Left colon (tissue), 2 donors: ENCODE data around the gene TRIM61. TPM values are rescaled to one million over a fixed set of nuclear protein-coding genes. Genes with fewer than 3 reads are reported as not detected.
"Not testable (repeated sequence)": the region's sequence is repeated elsewhere in the genome, so short reads cannot be mapped to it uniquely, and the experiment has no call there.

Source experiments
- ATAC-seq: fragments of 200-7000 bp; cut with Tn5 transposase; one replicate; pipeline ENCODE4 v1.9.1; 2020; ENCODE audit warnings: mild to moderate bottlenecking, moderate library complexity
- DNase-seq, 2 donors: peaks; one replicate each; pipeline ENCODE4 v3.0.0-alpha.2; 2020
- intact Hi-C, 2 donors: fragments of 100-400 bp; cut with DNase I in 1 of 2; cut with micrococcal nuclease in 1 of 2; formaldehyde crosslinking; loops; one replicate each; pipeline versions ENCODE4 v1.11.2 to v1.14.0; 2022; cut with DNase I, micrococcal nuclease
- total RNA-seq, 2 donors: library from RNA; stranded (reverse); fragmentation: NEBNext Ultra II Directional; extraction: Animal tissue kit (Norgen Biotek cat#: 25700); gene quantifications; one replicate each; pipeline ENCODE4 v1.2.1, GENCODE V29; 2021
- donor health status: DM: no; HTN: no; CAD: no.
- donor health status: DM: yes; HTN: yes; CAD: no.

Gene TRIM61
- total RNA-seq, 2 donors from 2014 or later = 0.20 TPM; not detected in 1

- DNase-seq, intact Hi-C loops, ATAC-seq: not testable (repeated sequence)
These were observed 5.5 kb downstream of the TRIM61 start for GRCh38 chr4:164971929-164972328.

GRCh38 chr4:164959896-164960295 lies 17.6 kb downstream of the TRIM61 start:
- DNase-seq (no peak), ATAC-seq (no peak)
- intact Hi-C loops = no loop called here

DNA sequence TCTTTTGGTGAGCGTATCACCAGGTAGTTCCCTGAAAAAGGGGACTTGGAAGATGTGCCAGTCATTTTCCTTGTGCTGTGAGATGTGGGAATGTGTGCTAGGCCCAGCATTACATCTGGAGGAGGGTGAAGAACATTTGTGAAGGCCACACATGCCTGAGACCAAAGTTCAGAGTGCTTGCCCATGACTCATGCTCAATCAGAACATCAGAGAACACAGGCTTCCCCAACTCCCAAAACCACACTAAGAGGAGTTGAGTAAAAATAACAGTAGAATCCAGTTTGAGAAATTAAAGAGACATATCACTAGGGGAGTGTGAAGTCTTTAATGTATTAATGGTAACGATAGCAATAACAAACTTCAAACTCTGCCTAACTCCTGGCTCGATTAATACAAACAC lies 18.0 kb downstream of the TRIM61 start:
- intact Hi-C loops, ATAC-seq, DNase-seq: not testable (repeated sequence)

DNA sequence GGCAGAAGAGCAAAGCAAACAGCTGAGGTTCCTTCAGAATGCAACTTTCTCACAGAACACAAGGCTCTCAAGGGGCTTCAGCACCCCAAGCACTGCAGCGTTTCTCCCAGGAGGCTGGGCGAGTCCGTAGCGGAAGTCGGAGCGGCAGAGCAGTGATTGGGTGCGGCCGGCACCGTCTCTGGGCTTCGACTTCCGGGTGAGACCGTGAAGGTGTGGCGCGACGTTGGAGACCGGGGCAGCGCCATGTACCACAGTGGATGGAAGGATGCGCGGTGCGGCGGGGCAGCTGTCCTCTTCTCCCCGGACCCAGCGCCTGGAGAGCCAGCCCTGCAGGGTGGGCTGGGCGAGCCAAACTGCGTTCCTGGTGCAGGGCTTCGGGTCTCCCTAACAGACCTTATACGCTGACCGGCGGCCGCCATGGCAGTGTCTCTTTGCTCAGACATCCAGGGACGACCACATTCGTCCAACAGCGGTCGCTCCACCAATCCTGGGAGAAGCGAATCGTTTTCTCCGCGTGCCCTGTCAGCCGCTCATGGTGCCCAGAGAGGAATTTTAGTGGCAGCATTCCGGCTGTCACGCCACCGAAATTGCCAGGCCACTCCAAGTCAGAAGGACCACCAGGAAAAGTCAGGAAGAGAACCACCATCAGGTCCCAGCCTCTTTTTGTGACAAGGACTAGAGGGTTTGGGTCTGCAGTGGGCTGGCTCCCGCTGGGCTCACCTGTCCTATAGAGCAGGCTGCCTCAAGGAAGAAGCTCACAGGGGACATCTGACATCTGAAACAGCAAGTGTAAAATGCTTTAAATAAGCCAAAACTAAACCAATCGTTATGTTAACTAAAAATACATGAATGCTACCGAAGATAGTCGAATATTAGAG lies 20.5 kb downstream of the TRIM61 start:
- DNase-seq (peak; percentile 83 to 91), ATAC-seq (peak; percentile 100)
- intact Hi-C loops = no loop called here

GRCh38 chr4:164955107-164955805 lies 22.2 kb downstream of the TRIM61 start:
- no peak for ATAC-seq
- intact Hi-C loops = no loop called here
- no peak for DNase-seq

- DNase-seq = no peak
- no peak for ATAC-seq
- intact Hi-C loops = no loop called here
These were observed 24.9 kb downstream of the TRIM61 start for GRCh38 chr4:164952551-164952950.

GRCh38 chr4:164949448-164950143 lies 27.9 kb downstream of the TRIM61 start:
- DNase-seq (no peak), ATAC-seq (no peak)
- intact Hi-C loops = no loop called here

- ATAC-seq = no peak
- DNase-seq = no peak
- intact Hi-C loops = no loop called here
These were observed 28.5 kb downstream of the TRIM61 start for GRCh38 chr4:164948975-164949374.

DNA sequence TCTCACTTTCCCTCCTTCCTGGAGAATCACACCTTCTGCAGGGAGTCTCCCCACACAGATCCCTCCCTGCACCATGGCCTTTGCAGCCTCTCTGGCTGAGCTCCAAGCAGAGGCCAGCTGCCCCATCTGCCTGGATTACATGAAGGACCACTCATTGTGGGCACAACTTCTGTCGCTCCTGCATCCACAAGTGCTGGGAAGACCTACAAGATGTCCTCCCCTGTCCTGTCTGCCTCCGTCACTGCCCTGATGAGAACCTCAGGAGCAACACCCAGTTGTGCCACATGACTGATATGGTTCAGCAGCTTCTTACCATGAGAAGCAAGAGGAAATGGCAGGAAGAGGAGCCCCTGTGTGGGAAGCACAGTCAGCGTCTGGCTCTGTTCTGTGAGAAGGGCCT lies 29.5 kb downstream of the TRIM61 start:
- ATAC-seq, DNase-seq, intact Hi-C loops: not testable (repeated sequence)

DNA sequence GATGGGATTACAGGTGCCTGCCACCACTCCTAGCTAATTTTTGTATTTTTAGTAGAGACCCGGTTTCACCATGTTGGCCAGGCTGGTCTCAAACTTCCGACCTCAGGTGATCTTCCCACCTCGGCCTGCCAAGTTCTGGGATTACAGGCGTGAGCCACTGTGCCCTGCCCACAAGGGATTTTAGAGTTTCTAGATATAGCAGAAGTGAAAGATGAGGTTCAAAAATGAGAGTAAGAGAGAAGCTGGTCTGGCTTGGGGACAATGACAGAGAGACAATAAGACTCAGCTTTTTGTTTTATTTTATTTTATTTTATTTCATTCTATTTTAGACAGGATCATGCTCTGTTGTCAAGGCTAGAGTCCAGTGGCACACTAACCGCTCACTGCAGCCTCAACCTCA lies 30.6 kb downstream of the TRIM61 start:
- DNase-seq = no peak
- ATAC-seq = no peak
- intact Hi-C loops = no loop called here

DNA sequence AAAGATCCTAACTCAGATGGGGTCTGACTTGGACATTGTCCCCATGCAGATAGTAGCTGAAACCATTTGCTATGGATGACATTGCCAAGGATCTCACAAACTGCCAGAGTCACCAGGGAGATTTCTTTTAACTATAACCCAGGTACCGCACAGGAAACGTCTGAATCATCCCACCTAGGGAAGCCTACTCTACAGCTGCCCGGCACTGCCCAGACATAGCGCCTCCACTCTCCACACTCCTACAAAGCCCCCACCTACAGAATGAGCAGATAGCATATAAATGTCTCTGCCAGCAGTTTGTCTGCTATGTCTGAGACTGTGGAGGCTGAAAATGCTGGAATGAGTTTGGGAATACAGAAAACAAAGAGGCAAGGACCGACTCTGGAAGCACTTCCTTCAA lies 32.3 kb downstream of the TRIM61 start:
- DNase-seq = no peak
- no peak for ATAC-seq
- intact Hi-C loops = no loop called here

DNA sequence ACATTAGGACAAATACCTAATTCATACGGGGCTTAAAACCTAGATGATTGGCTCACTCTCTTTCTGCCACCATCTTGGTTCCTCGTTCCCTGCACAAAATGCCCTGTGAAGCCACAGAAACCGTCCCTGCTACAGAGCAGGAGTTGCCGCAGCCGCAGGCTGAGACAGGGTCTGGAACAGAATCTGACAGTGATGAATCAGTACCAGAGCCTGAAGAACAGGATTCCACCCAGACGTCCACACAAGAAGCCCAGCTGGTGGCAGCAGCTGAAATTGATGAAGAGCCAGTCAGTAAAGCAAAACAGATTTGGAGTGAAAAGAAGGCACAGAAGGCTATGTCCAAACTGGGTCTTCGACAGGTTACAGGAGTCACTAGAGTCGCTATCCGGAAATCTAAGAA lies 34.3 kb downstream of the TRIM61 start:
- ATAC-seq (no peak), DNase-seq (no peak)
- intact Hi-C loops = no loop called here

DNA sequence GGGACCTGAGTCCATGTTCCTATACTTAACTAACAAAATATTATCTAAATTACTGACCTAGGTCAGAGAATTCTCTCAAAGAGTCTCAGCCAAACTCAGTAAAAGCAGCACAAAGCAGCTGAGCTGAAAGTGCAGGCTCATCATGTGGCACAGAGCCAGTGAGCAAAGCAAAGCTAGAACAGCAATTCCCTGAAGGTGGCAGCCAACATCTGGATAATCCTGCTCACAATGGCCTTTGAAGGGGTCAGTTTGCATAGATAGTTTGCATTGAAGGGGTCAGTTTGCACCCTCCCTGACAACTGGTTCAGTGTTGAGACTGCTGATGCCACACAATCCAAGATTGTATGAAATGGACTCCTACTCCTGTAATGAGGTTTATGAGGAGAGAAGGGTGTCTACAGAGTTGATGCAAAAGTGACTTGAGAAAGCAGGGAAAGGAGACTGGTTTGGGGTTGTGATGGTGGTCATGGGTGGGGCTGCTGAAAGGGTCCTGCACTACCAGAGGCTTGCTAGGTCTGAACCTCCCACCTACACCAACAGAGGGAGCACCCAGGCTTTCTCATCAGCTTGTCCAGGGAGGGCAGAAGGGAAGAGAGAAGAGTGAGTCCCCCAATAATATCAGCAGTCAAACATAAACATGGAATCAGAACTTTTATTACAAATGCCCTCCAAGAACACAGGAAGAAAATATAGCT lies 39.7 kb downstream of the TRIM61 start:
- ATAC-seq = no peak
- DNase-seq = no peak

GRCh38 chr4:164935865-164936606 lies 41.4 kb downstream of the TRIM61 start:
- DNase-seq, ATAC-seq, intact Hi-C loops: not testable (repeated sequence)

More for the DNA sequence above, 39.7 kb downstream of the TRIM61 start:
- intact Hi-C loops = no loop called here

DNA sequence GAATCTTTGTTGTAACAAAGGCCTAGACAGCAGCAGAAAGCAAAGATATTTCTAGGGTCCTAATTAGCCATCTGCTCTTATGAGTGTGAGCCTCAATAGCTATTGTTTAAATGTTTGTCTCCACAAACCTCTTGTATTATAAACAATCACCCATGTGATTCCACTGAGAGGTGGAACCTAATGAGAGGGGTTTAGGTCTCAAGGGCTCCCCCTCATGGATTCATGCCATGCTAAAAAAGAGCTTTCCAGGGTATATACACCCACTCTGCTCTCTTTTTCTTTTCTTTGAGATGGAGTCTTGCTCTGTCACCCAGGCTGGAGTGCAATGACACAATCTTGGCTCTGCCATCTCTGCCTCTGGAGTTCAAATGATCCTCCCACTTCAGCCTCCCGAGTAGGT lies 42.1 kb downstream of the TRIM61 start:
- intact Hi-C loops = no loop called here
- ATAC-seq = no peak

DNA sequence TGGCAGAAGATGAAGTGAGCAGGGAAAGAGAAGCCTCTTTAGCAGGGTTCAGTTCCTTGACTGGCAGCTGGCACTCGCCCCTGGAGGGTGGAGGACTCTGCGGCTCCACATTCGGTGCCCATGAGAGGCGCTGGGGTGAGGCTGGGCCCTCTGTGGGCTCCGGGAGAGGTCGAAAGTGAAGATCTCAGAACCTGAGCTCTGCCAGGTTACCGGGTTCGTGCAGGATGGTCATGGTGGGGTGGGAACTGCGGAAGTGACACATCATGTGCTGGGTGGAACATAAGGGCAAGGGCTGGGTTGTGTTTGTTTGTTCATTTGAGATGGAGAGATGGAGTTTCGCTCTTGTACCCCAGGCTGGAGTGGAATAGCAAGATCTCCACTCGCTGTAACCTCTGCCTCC lies 44.2 kb downstream of the TRIM61 start:
- DNase-seq (no peak), ATAC-seq (no peak)
- intact Hi-C loops = no loop called here

More for the DNA sequence above, 42.1 kb downstream of the TRIM61 start:
- no peak for DNase-seq

GRCh38 chr4:164931551-164932324 lies 45.7 kb downstream of the TRIM61 start:
- DNase-seq (no peak), ATAC-seq (no peak)
- intact Hi-C loops = no loop called here

- DNase-seq (no peak), ATAC-seq (peak; percentile 74)
- intact Hi-C loops = no loop called here
These were observed 46.8 kb downstream of the TRIM61 start for GRCh38 chr4:164930647-164931046.
